ENCODE results near the gene ANGEL1.
A peak's percentile ranks its signal among the peaks of the same experiment; 100 is the strongest.

ANGEL1 gene

DNA sequence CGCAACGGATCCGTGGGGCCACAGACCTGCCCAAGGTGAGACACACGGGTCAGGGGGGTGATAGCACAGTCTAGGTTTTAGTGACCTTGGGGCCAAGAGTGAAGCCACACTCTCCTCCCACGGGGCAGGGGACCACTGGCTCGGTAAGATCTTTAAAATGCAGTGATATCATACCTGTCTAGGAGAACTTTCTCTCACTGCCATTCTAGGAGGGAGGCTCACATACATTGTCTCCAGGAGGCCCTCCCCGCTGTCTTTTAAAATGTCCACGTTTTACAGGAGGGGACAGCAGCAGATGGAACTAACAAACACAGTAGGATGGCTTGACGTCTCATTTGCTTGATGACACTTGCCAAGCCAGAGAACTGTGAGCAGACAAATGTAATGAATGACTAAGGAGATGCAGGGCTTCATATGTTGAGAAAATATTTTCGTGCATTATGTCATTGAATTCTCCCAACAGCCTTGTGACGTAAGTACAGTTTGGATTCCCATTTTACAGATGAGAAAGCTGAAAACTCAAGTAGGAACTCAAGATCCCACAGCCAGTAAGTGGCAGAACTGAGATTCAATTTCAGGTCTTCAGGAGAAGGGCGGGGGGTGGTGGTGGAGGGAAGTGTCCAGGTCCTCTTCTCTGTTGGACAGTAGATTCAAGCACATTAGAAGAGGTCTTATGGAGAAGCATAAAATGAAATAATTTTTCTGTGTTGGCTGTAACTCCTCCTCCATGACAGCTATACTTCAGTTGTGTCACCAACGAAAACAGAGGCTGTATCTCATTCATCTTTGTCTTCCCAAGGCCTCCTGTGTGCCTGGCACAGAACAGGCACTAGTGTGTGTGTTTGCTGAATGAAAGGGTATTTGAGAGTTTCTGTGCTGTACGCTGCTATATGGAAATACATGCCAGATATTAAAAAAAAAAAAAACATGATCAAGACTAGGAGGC is 49.3 kb downstream of the ANGEL1 start:
- DNase-seq (ENCODE audit: low read depth) = no peak

DNA sequence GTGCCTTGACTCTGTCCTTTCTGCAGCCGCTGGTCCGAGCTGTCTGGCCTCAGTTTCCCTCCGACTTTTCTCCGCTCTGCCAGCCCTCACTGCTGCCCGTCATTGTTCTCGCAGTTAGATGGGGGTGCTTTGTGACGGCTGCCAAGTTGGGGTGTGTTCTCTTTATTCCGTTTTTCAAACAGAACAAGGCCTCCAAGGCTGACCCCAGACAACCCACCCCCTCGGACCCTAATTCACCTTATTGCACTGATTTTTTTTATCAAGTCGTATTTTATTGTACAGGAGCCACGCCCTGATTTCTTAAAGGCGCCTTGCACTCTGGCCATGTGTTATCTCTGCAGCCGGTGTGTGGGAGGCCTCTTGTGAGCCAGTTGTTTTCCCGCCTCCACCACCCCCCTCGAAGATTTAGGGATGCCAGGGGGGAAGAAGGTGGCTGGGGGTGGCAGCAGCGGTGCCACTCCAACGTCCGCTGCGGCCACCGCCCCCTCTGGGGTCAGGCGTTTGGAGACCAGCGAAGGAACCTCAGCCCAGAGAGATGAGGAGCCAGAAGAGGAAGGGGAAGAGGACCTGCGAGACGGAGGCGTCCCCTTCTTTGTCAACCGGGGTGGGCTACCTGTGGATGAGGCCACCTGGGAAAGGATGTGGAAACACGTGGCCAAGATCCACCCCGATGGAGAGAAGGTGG is 50.1 kb downstream of the ANGEL1 start:
- no peak for DNase-seq (ENCODE audit: low read depth)

DNA sequence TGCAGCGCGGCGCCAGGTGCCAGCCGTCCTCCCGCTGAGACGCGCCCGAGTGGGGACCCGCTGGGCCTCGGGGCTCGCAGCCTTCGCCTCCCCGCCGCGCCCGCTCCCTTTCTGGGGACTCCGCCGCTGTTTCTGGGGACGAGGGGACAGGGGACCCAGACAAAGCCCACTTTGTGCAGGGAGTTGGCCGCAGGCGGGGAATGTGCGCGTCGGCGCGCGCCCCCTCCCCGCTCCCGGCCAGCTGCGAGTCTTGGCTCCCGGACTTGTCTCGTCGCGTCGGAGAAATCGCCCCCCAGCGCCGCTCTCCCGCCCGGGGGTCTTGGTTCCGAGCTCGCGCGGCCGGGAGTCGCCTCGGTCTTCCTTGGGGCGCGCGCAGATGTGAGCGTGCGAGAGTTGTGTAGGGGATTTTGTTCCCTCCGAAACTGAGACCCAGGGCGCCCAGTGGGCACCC is 50.7 kb downstream of the ANGEL1 start:
- DNase-seq (ENCODE audit: low read depth) = no peak

DNA sequence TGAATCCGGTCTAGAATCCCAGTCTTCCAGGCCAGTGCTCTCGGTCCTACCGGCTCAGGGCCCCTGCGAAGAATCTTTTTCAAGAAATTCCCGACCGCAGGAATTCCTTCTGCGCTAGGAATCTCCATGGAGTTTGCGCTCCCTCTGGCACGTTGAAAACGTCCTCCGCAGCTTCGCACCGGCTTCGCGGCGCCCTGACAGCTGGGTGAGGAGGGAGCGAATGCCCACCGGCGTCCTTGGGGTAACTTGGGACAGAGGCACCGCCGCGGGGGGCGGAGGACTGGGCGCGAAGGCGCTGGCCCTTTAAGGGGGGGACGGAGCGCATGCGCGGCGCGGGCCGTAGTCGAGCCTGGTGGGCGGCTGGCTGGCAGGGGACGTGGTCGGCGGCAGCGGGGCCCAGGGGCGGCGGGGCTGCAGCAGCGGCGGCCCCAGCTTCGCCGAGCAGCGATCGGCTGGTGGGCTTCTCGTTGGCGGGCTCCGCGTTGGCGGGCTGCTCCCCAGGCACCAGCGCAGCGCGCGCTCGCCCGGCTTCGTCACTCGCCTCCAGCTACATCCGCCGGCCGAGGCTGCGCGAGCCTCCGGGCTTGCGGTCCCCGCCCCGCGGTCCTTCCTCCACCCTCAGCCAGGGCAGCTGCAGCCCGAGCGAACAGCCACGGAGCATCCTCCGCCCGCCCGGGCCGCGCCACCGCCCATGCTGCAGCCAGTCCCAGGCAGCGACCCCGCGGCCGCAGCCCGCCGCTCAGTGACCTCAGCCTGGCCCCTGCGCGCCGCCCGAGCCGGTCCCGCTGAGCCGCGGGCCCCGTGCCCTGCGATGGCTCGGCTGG is 51.3 kb downstream of the ANGEL1 start, which contains the start of gene VASH1:
TSS of gene VASH1 (plus strand) at position 333 of the 824 bp plus-strand sequence. CDS start 1,354 bp downstream, outside the sequence.
- DNase-seq (ENCODE audit: low read depth) = peak; percentile 83

DNA sequence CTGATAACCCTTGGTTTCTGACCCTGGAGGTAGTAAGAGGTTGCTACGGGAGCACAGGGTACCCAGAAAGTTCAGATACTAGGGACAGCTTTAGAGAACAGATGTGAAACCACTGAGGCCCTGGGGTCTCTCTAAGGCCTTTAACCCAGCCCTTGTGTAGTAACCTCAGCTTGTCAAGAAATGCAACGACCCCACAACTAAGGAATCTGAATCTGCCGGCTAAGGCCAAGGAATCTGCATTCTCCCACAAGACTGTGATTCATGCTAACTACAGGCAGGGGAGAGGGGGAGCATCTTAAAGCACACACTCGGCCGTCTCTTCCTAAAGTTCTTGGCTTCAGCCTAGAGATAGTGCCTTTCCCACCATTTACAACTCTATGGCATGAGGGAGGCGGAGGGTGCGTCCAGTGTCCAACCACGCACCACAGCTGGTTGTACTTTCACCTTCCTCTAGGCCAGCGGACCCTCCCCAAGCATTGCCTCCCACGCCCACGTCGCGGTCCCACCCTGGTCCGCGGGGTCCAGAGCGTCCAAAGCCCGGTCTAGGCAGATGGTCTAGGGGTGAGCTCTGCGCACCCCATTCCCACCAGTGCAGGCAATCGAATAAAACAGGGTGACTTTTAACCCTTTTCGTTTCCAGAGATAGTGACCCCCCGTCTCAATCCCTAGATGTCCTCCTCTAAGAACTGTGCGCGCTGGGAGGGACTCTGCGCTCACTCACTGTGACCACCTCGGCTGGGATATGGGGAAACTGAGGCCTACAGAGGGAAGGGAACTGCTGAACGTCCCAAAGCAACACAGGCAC is 52.1 kb downstream of the ANGEL1 start:
- DNase-seq (ENCODE audit: low read depth) = no peak

DNA sequence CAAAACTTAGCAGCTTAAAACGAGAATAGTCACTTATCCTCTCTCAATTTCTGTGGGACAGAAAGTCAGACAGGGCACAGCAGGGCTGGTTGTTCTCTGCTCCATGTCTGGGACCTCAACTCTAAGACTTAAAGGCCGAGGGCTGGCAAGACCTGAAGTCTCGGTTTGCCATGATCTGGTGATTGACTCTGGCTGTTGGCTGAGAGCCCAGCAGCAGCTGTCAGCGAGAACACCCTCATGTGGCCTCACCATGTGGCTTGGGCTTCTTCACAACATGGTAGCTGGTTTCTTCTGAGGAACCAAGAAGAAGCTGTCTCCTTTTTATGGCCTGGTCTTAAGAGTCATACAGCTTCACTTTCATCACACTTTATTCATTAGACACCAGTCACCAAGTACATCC is 53.1 kb downstream of the ANGEL1 start:
- no peak for DNase-seq (ENCODE audit: low read depth)

DNA sequence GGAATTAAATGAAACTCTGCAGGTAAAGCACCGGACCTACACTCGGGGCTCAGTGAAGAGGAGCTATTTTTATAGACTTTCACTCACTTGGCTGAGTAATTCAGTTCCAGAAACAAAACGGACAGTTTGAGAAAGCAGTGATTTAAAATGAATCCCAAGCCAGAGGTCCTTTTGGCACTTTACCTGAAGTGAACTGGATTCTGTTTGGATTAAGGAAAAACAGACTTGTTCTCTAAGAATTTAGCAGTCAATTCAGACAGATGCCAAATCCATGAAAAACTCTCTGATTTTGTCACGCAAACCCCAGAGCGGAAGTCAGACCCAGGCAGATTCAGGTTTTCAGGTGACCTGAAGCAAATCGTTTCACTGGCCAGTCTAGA is 56.3 kb downstream of the ANGEL1 start:
- no peak for DNase-seq (ENCODE audit: low read depth)

DNA sequence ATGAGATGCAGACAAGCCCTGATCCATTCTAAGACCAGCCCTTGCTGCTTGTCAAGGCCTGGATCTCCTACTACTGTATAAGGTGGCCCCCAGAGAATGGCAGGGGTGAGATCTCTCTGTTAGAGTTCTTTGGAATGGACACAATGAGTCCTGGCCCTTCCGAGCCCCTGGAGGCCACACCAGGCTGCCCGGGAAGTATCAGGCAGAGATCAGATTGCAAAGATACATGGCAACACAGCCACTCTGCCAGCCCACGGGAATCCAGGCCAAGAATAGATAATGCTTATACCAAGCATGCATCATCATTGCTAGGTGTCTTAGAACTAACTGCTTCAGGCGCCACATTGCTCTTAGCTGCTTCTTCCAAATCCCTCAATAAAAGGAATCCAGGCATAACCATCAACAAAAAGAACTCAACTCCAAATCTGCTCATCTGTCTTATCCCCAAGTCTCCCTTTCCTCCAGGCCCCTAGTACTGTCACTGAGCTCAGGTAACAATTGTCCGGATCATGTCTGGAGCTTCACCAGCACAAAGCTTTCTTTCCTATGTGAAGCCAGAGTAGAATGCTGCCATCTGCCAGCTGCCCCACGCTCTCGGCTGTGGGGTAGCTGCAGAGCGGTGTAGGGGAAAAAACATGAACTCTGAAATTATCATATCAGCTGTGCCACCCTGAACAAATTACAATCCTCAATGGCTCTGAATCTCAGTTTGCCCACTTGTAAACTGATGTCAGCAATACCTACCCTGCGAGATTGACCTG is 56.9 kb downstream of the ANGEL1 start:
- no peak for DNase-seq (ENCODE audit: low read depth)

DNA sequence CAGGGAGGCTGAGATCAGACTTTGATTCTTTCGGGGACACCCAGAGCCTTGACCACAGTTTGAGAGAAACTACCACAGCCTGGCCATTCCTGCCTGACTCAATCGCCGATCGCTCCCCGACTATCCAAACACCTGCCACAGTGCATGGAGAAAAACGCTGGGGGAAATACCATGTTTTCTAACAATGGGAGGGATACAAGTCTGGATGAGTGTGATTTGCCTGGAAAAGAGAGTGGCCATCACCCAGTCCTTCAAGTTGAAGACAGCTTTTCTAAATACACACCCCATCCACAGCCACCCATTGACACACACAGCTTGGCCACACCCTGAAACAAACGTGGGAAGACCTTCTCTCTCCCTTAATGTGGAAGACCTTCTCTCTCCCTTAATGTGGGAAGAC is 58.1 kb downstream of the ANGEL1 start:
- DNase-seq (ENCODE audit: low read depth) = no peak

DNA sequence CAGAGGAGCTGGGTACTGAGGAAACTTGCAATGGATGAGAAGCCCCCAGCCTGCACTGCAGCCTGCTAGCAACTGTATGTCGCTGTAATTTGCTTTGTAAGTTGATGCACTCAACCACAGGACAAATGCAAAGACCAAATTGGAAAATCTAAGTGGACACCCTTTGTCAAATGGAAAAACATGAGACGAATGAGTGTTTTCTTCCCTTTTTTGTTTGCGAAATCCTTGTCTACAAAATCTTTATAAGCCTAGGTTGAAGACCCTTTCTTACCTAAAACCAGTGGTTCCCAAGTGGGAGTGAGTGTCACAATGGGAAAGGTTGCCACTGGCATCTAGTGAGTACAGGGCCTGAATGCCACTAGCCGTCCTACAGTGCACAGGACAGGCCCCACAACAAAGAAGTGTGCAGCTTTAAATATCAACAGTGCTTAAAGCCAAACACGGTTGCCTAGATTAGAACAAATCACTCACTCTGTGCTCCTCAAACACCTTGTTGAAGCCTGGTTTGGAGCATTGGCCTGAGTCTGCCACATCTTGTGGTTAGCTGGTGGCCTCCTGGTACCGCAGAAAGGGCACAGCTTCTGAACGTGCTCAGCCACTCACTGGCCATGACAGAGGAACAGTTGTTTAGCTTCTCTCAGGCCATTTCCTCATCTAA is 59.0 kb downstream of the ANGEL1 start:
- DNase-seq (ENCODE audit: low read depth) = no peak

DNA sequence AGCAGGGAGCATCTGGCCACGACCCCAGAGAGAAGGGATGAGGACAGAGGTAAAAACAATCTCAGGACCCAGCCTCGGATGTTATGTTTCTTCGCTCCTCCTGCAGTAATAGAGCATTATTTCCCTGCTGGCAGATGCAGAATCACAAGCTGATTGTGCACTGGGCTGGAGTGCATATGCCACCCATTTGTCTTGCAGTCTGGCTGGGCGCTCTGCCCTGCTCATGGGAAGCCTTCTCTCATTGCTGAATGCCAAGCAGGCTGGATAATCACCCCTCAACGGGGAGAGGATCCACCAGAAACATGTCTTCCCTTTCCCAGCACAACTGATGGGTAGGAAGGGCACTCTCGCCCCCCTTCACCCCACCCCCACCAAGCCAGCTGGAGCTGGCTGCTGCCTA is 59.9 kb downstream of the ANGEL1 start:
- no peak for DNase-seq (ENCODE audit: low read depth)

DNA sequence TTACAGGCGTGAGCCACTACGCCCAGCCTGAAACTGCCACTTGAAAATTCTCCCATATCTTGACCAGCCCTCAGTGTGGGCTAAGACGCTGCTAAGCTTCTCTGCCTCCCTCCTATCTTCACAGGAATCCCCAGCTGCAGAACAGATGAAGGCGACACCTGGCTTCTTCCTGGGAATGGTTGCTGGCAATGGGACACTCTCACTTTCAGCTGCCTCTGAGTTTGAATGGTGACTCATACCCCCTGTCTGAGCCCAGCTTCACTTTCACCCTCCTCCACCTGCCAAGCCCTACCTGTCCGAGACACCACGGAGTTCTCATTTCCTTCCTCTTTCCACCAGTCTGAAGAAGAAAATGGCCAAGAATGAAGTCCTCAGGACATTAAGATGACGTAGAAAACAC is 69.7 kb downstream of the ANGEL1 start:
- no peak for DNase-seq (ENCODE audit: low read depth)

DNA sequence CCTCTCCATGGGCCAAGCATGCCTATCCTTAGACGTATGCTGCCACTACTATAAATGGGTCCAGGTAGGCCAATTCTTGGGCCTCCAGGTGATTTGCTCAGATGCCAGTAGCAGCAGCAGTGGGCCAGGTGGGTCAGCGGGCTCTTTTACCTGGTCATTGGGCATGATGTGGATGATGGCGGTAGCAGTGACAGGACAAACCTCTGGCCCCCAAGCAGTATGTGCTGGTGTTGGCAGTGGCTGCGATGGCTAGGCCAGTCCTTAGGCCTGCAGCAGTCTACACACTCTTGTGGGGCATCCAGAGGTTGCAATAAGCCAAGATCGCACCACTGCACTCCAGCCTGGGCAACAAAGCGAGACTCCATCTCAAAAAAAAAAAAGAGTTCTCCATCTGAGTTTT is 70.5 kb downstream of the ANGEL1 start:
- DNase-seq (ENCODE audit: low read depth) = no peak

DNA sequence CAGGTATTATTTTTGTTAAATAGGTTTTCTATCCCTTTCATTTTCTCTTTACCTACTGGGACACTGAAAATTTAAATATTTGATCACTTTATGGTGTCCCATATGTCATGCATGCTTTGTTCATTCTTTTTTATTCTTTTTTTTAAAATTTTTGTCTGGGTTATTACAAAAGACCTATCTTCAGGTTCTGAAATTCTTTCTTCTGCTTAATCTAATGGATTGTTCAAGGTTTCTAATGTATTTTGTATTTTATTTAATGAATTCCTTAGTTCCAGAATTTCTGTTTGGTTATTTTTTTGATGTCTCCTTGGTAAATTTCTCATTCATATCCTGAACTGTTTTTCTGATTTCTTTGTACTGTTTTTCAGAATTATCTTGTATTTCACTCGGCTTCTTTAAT is 71.6 kb downstream of the ANGEL1 start:
- DNase-seq (ENCODE audit: low read depth) = no peak

All from ELR (cell line).